Fibroblast of skin of abdomen (primary cell): ENCODE results near the gene PIK3R6.

Experiments
- DNase-seq: peaks from one replicate; pipeline ENCODE4 v3.0.0-alpha.2; 2013

Gene PIK3R6

DNA sequence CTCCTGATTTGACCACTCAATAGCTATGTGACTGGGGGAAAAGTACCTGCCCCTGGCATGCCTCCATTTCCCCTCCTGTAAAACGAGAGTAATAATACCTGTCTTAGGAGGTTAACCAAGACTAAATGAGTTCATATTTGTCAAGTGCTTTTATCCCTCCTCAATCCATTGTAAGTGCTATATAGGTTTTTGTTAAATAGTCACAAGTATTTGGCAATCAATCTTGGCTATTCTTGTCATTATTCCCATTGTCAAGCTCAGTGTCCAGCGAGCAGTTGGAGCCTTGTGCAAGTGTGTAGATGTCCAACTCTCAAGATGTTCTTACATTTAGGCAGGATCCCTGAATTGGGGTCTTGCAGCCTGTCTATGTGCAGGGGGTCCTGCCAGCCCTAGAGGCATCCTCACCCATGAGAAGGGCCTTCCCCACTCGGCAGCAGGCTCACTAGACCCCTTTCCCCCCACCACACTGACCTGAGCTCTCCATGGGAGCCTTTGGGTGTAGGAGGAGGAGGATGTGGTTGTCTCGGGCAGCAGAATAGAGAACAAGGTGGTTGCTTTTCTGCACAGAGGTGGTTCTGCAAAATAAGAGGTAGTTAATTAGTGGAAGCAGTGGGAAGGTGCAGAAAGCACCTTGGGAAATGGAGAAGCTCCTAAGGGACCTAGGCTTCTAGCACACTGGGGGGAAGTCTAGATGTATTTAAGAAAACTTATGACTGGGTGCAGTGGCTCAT, 18.0 kb downstream of the PIK3R6 start:
- no peak for DNase-seq

DNA sequence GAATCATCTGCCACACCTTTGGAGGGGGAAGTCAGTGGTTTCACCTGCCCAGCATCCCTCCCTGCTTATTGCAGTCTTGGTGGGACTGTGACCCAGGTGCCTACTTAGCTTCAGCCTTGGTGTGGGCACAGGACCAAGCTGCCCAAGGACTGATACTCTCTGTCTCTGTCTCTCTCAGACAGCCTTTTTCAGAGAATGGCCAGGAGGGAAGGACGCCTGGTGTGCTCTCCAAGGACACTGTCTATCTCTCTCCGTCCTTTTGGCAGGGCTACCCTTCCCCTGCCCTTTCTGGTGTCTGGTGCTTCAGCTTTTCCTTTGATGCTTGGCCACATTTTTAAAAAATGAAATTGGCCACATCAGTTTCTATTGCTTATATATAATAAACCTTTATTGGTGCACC, 19.6 kb downstream of the PIK3R6 start:
- DNase-seq = no peak

DNA sequence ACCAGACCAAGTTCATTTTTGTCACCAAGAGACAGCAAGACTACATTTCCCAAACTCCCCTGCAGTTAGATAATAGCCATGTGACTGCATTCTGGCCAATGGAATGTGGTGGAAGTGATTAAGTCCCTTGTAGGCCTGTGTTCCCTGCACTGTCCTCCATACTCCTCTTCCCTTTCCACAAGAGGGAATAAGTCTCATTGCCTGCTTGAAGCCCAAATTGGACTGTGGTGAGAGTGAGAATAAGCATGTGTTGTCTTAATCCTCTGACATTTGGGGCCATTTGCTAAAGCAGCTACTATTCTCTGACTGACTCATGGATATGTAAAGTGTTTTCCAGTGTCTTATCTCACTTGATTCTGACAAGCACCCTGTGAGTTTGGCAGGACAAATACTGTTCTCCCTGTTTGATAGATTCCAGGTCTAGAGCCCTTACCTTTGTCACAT, 20.7 kb downstream of the PIK3R6 start:
- DNase-seq = peak; percentile 36

DNA sequence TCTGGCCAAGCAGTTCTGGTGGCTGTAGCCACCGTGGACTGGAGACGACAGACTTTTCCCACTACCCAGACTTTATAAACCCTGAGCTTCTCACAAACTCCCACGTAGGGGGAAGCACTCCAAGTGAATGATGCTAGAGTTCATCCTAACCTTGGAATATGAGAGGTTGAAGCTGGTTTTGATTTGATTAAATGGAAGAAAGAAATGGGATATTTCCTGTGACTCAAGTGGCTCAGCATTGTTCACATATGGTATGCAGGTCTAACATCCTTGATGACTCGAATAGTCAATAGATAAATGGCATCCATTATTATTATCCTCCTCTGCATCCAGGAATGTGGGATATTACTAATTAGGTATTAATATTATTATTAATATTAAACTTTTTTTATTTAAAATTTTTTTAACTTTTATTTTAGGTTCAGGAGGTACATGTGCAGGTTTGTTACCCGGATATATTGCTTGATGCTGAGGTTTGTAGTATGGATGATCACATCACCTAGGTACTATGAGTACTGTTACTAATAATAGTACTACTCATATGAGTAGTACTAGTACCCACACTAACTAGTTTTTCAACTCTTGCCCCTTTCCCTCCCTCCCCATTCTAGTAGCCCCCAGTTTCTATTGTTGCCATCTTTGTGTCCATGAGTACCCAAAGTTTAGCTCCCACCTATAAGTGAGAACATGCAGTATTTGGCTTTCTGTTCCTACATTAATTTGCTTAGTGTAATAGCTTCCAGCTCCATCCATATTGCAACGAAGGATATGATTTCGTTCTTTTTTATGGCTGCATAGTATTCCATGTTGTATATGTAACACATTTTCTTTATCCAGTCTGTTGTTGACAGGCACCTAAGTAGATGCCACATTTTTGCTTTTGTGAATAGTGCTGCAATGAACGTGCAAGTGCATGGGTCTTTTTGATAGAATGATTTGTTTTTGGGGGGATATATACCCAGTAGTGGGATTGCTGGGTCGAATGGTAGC, 22.9 kb downstream of the PIK3R6 start:
- peak; percentile 43 for DNase-seq

DNA sequence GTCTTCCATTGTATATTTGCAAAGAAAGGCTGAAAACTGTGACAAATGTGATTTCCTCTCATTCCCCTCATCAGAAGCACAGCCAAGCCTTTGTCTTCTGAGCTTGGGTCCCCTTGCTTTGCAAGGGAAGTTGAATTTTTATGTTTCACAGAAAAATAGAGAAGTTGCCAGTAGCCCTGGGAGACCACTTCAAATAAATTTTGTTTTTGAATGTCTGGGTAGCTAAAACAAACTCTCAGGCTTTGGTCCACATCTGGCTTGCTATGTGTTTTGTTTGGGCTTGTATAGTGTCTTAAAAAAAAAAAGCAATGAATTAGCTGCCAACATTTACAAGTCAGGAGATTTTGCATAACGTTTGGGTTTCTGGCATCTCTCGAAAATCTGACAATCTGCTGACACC, 24.1 kb downstream of the PIK3R6 start:
- no peak for DNase-seq

DNA sequence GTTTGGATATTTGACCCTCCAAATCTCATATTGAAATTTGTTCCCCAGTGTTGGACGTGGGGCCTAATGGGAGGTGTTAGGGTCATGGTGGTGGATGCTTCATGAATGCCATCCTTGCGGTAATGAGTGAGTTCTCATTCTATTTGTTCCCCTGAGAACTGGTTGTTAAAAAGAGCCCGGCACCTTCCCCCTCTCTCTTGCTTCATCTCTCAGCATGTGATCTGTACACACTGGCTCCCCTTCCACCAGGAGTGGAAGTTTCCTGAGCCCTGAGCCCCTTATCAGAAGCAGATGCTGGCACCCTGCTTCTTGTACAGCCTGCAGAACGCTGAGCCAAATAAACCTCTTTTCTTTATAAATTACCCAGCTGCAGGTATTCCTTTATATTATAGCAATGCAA, 25.6 kb downstream of the PIK3R6 start:
- DNase-seq = no peak

DNA sequence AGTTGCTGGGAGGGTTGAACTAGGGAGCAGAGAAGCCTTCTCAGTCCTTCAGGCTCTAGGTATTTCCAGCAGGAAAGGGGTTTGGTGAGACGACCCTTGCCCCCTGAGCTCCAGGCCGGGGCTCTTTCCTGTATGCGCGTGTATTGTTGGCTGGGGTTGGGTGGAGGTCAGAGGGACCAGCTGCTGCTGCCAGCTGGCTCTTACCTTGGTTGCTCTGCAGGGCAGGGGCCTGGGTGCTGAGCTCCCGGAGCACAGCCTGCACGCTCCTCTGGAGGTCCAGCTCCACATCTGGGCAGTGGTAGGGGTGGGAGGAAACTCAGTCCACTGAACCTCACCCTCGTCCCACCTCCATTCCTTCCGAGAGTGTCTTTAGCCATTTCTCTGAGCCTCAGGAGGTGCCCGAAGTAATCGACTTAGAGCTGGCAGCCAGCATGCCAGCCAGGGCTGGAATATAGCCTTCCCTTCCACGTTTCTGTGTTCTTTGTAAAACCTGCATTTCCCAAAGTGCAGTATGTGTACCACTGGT, 28.0 kb downstream of the PIK3R6 start:
- no peak for DNase-seq

DNA sequence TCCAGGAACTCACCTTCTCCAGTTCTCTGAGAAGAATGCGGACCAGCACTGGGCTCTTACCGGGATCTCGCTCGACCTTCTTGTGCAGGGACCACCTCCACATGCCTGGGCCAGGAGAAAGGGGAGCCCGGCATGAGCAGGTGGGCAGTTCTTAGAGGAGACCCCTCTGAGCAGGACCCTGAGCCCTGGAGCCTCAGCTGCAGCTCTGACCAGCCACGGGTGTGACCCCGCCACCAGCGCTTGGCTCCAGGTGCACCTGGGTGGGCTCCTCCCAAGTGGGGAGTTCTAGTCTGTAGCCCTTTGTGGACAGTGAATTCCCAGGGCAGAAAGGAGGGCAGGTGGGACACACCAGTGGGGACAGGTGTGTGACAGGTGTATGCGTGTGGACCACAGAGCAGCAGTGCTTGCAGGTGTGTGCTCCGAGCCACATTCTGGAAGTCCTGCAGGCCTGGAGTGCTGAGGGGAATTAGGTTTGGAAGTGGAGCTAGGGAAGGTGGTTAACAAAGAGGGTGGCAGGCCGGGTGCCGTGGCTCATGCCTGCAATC, 28.9 kb downstream of the PIK3R6 start:
- no peak for DNase-seq

DNA sequence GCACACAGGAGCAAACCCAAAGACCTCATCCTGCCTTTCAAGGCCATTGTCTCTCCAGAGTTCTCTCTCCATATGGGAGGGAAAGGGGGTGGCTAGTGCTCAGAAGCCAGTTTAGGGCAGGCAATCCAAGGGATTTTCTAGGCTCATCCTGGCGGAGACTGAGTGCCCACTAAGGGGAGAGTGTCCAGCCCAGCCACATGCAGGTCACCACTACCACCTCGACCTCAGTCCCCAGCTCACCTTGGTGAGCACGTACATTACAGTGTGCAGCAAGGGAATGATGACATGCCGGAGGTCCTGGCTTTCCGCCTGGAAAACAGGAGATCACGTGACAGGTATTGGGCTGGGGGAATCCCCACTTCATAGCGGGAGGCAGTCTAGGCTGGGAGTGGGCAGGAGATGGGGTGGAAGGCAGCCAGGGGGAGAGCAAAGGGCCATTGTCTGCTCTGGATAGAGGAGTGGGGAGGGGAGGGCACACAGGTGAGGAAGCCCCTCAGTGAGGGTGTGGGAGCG, 29.9 kb downstream of the PIK3R6 start:
- peak; percentile 32 for DNase-seq

DNA sequence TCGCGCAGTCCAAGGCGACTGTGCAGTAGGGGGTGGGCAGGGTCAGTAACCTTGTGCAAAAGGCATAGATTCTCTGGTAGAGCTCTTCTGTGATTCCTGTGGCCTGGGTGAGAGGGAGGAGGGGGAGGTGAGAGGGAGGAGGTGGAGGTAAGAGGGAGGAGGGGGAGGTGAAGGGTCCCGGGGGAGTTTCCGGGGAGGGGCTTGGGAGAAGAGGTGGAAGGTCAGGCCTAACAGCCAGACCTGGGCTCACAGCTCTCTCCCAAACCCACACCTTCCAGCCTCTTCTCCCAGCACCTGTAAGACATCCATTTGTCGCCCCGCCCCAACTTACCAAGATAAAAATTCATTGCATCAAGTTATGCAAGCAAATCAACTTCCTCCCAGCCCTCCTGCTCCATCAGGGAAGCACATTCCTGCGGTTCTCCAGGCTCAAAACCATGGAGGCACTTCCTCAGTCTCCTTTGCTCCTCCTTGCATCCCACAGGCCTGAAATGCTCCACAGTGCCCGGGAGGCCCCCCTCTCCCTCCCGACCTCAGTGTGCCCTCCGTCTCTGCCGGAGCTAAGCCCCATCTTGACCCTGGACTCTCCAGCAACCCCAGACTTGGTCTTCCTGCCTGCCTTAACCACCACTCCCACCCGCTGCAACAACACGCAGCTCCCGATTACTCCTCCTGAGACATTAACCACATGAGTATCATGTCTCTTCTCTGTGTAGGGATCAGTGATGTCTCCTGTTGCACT, 30.5 kb downstream of the PIK3R6 start:
- peak; percentile 31 for DNase-seq

DNA sequence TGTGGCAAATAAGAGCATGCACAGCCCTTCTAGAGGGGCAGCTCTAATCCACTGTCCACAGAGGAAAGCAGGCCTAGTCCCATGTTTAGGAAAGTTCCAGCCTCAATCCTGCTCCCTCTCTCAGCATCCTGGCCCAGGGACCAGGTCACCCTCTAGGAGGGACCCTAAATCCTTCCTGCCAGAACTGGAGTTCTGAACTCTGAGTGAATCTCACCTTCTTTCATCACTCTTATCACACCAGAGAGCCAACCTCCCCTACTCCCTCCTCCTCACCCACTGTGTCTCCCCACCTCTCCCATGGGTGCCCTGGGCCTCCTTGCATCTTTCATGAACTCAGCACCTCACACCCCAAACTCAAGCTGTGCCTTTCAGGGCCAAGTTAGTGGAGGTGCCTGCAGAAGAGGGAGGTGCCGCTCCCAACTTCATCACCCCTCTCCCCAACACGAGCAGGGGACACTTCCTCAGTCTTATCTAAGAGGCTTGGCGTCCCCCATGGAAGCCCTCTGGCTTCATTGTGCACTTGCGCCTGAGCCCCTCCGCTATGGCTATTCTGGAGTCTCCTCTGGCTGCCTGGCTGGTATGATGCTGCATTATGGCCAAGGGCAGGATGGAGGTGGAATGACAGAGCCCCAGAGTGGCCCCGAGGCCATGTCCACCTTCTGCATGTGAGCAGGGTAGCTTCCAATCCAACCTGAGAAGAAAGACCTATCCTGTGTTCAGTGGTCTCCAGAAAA, 31.7 kb downstream of the PIK3R6 start:
- DNase-seq = no peak

DNA sequence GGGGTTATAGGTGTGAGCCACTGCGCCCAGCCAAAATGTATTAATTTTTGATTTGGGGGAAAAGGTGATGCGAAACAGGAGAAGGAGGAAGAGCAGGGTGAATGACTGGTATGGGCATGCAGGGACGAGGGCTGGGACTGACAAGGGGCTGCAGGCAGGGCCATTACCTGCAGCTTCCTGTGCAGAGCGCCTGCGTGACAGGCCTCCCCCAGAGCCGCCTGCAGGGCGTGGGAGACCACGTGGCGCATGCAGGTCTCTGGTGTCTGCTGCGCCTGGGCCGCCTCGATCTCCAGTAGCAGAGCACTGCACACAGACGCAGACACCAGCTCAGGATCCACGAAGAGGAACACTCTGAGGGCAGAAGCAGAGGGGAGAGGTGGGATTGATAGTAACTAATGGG, 32.4 kb downstream of the PIK3R6 start:
- DNase-seq = no peak

DNA sequence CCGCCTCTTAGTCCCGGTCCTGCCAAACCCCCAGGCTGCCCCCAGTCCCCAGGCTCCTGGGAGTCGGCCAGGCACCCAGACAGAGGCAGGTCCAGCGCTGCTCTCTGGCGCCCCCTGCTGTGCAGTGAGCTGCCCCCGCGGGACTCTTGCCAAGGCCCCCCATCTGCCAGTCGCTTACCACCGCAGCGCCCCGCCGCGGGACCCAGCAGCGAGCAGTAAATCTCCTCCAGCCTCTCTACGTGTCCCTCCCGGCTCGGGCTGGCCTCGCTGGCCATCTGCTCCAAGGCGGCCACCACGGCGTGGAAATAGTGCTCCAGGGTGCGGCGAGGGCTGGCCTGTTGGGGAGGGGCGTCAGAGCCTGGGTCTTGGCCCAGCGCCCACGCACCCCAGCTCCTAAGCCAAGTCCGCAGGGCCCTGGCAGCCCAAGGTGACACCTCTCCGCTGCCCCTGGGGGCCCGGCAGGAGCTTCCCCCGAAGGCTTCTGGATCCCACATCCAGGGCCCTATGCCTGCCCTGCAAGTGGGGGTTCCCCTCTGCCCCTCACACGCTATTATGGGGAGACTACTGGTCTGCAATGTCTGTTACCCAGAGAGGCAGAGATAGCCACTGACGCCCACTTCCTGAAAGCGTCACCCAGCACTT, 34.6 kb downstream of the PIK3R6 start:
- no peak for DNase-seq

DNA sequence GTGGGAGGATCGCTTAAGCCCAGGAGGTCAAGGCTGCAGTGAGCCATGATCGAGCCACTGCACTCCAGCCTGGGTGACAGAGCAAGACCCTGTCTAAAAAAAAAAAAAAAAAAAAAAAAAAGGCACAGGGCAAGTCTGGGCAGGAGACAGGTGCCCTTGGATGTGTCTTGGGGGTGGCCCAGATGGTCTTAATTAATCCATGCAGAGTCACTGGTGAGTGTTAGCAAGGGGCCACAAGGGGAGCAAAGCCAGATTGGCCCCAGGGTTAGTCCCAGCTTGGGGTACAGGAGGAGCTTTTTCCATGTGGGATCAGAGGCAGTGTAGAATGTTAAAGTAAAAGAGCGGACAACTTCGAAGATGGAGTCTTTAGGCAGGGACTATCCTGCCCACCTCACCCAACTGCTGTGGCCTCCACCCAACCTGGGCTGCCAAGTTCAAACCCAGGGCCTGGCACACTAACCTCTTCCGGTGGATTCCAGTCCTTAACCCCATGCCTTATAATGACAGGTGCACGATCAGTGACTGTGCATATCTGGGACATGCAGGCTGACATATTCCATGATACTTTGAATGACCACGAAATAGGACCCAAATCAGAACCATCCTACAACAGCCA, 36.1 kb downstream of the PIK3R6 start:
- no peak for DNase-seq

DNA sequence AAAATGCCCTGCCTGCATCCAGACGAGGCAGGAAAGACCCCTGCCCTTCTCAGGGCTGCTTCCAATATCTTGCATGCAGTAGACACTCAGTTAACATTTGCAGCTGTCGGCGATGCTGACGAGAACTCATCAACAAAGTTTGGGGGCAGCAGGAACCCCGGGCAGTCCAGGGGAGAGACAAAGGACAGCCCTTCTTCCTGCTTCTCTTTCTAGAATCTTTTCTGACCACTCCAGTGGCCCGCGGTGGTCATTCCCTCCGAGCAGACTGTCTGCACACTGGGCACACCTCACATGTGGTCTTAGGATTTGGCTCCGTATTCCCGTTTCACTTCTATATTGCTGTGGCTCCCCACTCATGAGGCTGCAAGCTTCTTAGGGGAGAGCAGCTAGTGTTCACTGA, 37.3 kb downstream of the PIK3R6 start:
- no peak for DNase-seq

DNA sequence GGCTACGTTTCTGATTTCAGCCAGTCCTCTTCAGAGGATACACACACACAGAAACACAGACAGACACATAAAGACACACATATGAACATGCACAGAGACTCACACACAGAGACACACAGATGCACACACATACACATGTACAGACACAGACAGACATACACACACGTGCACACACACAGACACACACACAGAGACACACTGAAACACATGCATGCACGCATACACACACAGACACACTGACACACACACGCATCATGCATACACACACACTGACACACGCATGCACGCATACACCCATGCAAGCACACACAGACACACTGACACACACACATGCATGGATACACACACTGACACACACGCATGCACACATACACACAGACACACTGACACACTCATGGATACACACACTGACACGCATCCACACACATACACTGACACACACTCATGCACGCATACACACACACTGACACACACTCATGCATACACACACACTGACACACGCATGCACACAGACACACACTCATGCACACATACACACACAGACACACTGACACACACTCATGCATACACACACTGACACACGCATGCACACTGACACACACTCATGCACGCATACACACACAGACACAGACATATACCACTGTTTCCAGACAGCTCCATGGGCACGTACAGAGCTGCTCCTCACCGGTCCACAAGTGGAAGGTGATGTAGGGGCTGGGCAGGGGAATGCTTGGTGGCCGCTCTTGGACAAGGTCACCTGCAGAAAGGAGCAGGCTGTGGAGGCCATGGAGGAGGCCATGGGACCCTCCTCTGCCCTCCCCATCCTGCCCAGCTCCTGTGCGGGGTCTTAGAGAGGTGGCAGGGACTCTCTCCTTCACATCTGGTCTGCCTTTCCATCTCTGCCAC, 38.2 kb downstream of the PIK3R6 start:
- no peak for DNase-seq

DNA sequence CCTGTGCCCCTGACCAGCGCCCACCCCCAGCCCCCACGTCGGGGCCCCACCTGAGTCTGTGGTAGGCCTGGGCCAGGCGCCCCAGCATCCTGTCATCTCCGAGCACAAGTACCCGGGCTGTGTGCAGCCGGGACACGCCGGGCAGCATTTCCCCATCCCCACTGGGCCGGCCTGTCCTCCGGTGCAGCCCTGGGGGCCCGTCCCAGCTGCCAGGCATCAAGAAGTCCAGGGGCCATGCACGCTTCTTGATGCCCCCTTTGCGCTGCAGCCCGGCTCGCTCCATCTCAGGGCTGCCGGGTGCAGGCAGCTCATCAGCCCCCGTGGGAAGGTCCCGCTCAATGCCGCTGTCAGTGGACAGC, 39.0 kb downstream of the PIK3R6 start:
- no peak for DNase-seq

DNA sequence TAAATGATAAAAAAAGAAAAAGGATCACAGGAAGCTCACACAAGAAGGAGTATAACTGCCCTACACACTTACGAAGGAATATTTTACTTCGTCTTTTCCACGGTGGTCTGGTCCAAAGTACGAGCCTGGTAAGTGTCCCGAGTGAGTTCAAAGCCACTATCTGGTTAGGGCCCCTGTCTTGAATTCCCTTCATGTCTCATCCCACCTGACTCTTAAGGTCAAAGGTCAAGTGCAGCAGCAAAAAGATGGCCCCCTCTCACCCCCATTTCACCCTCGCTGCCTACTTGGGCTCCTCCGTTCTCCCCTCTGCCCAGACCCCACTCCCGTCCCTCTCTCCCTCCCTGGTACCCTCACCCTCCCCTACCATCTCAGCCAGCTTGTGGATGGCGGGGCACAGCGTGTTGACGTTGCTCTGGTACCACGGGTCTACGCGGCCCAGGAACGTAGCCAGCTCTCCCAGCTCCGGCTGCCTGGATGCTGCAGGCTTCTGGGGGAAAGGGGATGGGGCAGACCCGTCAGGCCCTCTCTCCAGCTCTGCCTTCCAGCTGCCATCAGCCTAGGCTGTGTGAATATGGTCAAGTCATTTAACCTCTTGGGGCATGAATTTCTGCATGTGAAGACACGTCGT, 40.6 kb downstream of the PIK3R6 start:
- DNase-seq = no peak

DNA sequence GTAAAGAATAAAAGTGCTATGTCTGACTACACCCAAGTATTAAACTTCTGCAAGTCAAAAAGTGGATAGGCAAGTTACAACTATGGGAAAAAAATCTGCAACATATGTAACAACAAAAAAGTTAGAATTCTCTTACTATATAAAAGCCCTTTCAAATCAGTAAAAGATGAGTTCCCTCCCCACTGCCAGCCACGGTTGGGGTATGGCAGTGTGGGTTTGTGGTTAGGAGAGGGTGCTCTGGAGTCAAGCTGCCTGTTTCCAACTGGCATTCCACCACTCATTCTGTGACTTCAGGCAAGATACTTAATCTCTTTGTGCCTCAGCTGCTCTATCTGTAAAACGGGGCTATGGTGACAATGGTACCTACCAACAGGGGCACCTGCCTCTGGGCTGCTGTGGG, 41.7 kb downstream of the PIK3R6 start:
- DNase-seq = no peak
